Upper lobe of left lung (tissue), 4 donors: ENCODE measurements around the gene LRRC2.

ENCODE experiments used
- POLR2AphosphoS5 ChIP-seq, 2 donors: sonication (generic); formaldehyde crosslinking; IDR thresholded peaks; one replicate each; pipeline ENCODE4 v1.5.1; 2017; ENCODE audit warnings: antibody characterized with exemption in 2 of 2
- TF ChIP-seq, protein P1 (sequence below), 6 experiments: fragments of 450-650 bp in 4 of 6; fragments of 200-600 bp in 2 of 6; sonication (generic) in 2 of 6; IDR thresholded peaks; one replicate each; pipeline ENCODE4 v1.5.1; 2016 to 2019; ENCODE audit warnings: antibody characterized with exemption in 6 of 6

DNA sequence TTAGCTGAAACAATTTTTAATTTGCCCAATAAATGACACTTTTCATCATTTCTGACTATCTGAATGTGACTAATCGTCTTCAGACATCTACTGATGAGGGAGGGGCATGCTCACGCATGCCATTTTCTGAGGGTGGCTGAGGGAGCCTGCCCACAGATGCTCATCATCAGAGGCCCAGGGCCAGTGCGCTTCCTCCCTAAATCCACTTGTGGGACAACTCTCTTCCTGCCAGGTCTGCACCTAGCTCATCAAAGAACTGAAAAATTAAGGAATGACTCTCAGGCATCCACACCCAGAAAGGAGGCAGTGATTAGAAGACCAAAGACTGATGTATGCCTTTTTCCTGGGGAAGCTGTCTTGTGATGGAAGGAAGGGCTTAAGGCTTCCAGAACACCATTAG is 45.6 kb downstream of the LRRC2 start:
- TF ChIP-seq, protein P1, sequence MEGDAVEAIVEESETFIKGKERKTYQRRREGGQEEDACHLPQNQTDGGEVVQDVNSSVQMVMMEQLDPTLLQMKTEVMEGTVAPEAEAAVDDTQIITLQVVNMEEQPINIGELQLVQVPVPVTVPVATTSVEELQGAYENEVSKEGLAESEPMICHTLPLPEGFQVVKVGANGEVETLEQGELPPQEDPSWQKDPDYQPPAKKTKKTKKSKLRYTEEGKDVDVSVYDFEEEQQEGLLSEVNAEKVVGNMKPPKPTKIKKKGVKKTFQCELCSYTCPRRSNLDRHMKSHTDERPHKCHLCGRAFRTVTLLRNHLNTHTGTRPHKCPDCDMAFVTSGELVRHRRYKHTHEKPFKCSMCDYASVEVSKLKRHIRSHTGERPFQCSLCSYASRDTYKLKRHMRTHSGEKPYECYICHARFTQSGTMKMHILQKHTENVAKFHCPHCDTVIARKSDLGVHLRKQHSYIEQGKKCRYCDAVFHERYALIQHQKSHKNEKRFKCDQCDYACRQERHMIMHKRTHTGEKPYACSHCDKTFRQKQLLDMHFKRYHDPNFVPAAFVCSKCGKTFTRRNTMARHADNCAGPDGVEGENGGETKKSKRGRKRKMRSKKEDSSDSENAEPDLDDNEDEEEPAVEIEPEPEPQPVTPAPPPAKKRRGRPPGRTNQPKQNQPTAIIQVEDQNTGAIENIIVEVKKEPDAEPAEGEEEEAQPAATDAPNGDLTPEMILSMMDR (IDR thresholded peaks at IDR 0.05), result no peak
- TF ChIP-seq POLR2AphosphoS5 (IDR thresholded peaks at IDR 0.05), result no peak
